ENCODE results near the gene HINT2.

The HINT2 gene

GRCh38 chr9:35847792-35848572, 33.1 kb upstream of the HINT2 start:
- TF ChIP-seq CTCF (IDR thresholded peaks at IDR 0.05; ENCODE audit: control insufficient read depth, extremely low read depth, insufficient read depth), result no peak
- DNase-seq (ENCODE audit: low read depth), result no peak
- no peak overlapping the region for H3K4me3 ChIP-seq (ENCODE audit: low read depth, low read length)

GRCh38 chr9:35845824-35846771, 31.3 kb upstream of the HINT2 start:
- TF ChIP-seq CTCF (IDR thresholded peaks at IDR 0.05; ENCODE audit: control insufficient read depth, extremely low read depth, insufficient read depth), result no peak
- DNase-seq (ENCODE audit: low read depth), result no peak
- no peak overlapping the region for H3K4me3 ChIP-seq (ENCODE audit: low read depth, low read length)

GRCh38 chr9:35844628-35845270, 29.9 kb upstream of the HINT2 start:
- no peak overlapping the region for H3K4me3 ChIP-seq (ENCODE audit: low read depth, low read length)
- peak; percentile 80 for DNase-seq (ENCODE audit: low read depth)
- TF ChIP-seq CTCF (IDR thresholded peaks at IDR 0.05; ENCODE audit: control insufficient read depth, extremely low read depth, insufficient read depth), result no peak

- no peak overlapping the region for H3K4me3 ChIP-seq (ENCODE audit: low read depth, low read length)
Measured at GRCh38 chr9:35842795-35843194, 28.0 kb upstream of the HINT2 start.

GRCh38 chr9:35842020-35842745, 27.3 kb upstream of the HINT2 start:
- no peak overlapping the region for H3K4me3 ChIP-seq (ENCODE audit: low read depth, low read length)
- TF ChIP-seq CTCF (IDR thresholded peaks at IDR 0.05; ENCODE audit: control insufficient read depth, extremely low read depth, insufficient read depth), result no peak
- no peak for DNase-seq (ENCODE audit: low read depth)

More at GRCh38 chr9:35842795-35843194, 28.0 kb upstream of the HINT2 start:
- TF ChIP-seq CTCF (IDR thresholded peaks at IDR 0.05; ENCODE audit: control insufficient read depth, extremely low read depth, insufficient read depth), result no peak
- no peak for DNase-seq (ENCODE audit: low read depth)

GRCh38 chr9:35841645-35841900, 26.7 kb upstream of the HINT2 start:
- no peak for TF ChIP-seq CTCF (IDR thresholded peaks at IDR 0.05; ENCODE audit: control insufficient read depth, extremely low read depth, insufficient read depth)
- H3K4me3 ChIP-seq (ENCODE audit: low read depth, low read length), result no peak overlapping the region
- no peak for DNase-seq (ENCODE audit: low read depth)
